ENCODE data around the gene CTSF.

- no peak for TF ChIP-seq CTCF (IDR thresholded peaks at IDR 0.05)
- TF ChIP-seq, protein P1, sequence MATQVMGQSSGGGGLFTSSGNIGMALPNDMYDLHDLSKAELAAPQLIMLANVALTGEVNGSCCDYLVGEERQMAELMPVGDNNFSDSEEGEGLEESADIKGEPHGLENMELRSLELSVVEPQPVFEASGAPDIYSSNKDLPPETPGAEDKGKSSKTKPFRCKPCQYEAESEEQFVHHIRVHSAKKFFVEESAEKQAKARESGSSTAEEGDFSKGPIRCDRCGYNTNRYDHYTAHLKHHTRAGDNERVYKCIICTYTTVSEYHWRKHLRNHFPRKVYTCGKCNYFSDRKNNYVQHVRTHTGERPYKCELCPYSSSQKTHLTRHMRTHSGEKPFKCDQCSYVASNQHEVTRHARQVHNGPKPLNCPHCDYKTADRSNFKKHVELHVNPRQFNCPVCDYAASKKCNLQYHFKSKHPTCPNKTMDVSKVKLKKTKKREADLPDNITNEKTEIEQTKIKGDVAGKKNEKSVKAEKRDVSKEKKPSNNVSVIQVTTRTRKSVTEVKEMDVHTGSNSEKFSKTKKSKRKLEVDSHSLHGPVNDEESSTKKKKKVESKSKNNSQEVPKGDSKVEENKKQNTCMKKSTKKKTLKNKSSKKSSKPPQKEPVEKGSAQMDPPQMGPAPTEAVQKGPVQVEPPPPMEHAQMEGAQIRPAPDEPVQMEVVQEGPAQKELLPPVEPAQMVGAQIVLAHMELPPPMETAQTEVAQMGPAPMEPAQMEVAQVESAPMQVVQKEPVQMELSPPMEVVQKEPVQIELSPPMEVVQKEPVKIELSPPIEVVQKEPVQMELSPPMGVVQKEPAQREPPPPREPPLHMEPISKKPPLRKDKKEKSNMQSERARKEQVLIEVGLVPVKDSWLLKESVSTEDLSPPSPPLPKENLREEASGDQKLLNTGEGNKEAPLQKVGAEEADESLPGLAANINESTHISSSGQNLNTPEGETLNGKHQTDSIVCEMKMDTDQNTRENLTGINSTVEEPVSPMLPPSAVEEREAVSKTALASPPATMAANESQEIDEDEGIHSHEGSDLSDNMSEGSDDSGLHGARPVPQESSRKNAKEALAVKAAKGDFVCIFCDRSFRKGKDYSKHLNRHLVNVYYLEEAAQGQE (IDR thresholded peaks at IDR 0.05; ENCODE audit: insufficient read depth in 1 of 2, low read depth in 2 of 2, low read length in 1 of 2): no peak
These were observed 5.4 kb downstream of the CTSF start for GRCh38 chr11:66562907-66563583.

All from Panc1 (cell line).